ENCODE measurements around the gene TRAF1.

DNA sequence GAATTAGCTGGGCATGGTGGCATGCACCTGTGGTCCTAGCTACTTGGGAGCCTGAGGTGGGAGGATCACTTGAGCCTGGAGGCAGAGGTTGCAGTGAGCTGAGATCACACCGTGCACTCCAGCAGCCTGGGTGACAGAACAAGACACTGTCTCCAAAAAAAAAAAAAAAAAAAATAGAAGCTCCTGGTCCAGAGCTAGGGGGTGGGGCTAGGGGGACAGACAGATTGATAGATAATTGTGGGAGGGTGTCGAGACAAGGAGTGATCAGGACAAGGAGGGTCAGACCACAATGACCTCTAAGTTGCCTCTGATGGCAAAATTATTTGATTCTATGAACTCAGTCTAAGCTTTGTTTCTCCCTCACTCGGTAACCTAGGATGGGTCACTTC lies 43.0 kb downstream of the TRAF1 start:
- no peak for TF ChIP-seq GATA2 (IDR thresholded peaks at IDR 0.05; ENCODE audit: low read depth, low read length)
- no peak for TF ChIP-seq GATA3 (IDR thresholded peaks at IDR 0.05; ENCODE audit: low read depth, low read length)
